ENCODE data around the gene ADAP1. TPM values are rescaled to one million over a fixed set of nuclear protein-coding genes. Genes with fewer than 3 reads are reported as not detected.

Gene ADAP1
- polyA plus RNA-seq, 3 donors: 10.6 to 13.9 (median 11.2) TPM

- DNase-seq (ENCODE audit: low read depth in 3 of 3, low spot score in 2 of 3): no peak
These were observed 13.7 kb downstream of the ADAP1 start for GRCh38 chr7:940599-941408.

GRCh38 chr7:939843-940242 lies 14.6 kb downstream of the ADAP1 start:
- no peak for DNase-seq (ENCODE audit: low read depth in 3 of 3, low spot score in 2 of 3)

GRCh38 chr7:938546-939185 lies 15.8 kb downstream of the ADAP1 start:
- DNase-seq (ENCODE audit: low read depth in 3 of 3, low spot score in 2 of 3): no peak

- DNase-seq (ENCODE audit: low read depth in 3 of 3, low spot score in 2 of 3): no peak
These were observed 16.5 kb downstream of the ADAP1 start for GRCh38 chr7:937856-938484.

GRCh38 chr7:936386-937054 lies 18.0 kb downstream of the ADAP1 start:
- no peak for DNase-seq (ENCODE audit: low read depth in 3 of 3, low spot score in 2 of 3)

- no peak for DNase-seq (ENCODE audit: low read depth in 3 of 3, low spot score in 2 of 3)
These were observed 18.6 kb downstream of the ADAP1 start for GRCh38 chr7:935874-936385.

GRCh38 chr7:935164-935873 lies 19.2 kb downstream of the ADAP1 start:
- DNase-seq (ENCODE audit: low read depth in 3 of 3, low spot score in 2 of 3): no peak

GRCh38 chr7:934469-935163 lies 19.9 kb downstream of the ADAP1 start:
- no peak for DNase-seq (ENCODE audit: low read depth in 3 of 3, low spot score in 2 of 3)

- no peak for DNase-seq (ENCODE audit: low read depth in 3 of 3, low spot score in 2 of 3)
These were observed 21.9 kb downstream of the ADAP1 start for GRCh38 chr7:932651-932975.

- DNase-seq (ENCODE audit: low read depth in 3 of 3, low spot score in 2 of 3): no peak
These were observed 22.4 kb downstream of the ADAP1 start for GRCh38 chr7:931871-932650.

- DNase-seq (ENCODE audit: low read depth in 3 of 3, low spot score in 2 of 3): no peak
These were observed 23.3 kb downstream of the ADAP1 start for GRCh38 chr7:930975-931758.

- DNase-seq (ENCODE audit: low read depth in 3 of 3, low spot score in 2 of 3): no peak
These were observed 25.2 kb downstream of the ADAP1 start for GRCh38 chr7:929311-929711.

GRCh38 chr7:927031-927671 lies 27.3 kb downstream of the ADAP1 start:
- no peak for DNase-seq (ENCODE audit: low read depth in 3 of 3, low spot score in 2 of 3)

- no peak for DNase-seq (ENCODE audit: low read depth in 3 of 3, low spot score in 2 of 3)
These were observed 28.1 kb downstream of the ADAP1 start for GRCh38 chr7:926061-927030.

- DNase-seq (ENCODE audit: low read depth in 3 of 3, low spot score in 2 of 3): no peak
These were observed 28.9 kb downstream of the ADAP1 start for GRCh38 chr7:925601-926000.

- DNase-seq (ENCODE audit: low read depth in 3 of 3, low spot score in 2 of 3): no peak
These were observed 29.8 kb downstream of the ADAP1 start for GRCh38 chr7:924541-925231.
